OCI-LY3 (cell line): ENCODE data around the gene PTPRN2.

Experiments used
- H2AFZ ChIP-seq: fragments of 200-600, 300-600 bp; shearing (Covaris generic); 2 replicates; pipeline ENCODE4 v1.6.0; 2014; ENCODE audit warnings: antibody characterized with exemption, low read depth, low read length
- H3K27ac ChIP-seq: fragments of 200-600, 300-600 bp; sonication (generic); 2 replicates; pipeline ENCODE4 v1.5.1; 2014; ENCODE audit warnings: mild to moderate bottlenecking, low read length, moderate library complexity, mixed read lengths
- H3K27me3 ChIP-seq: fragments of 200-600, 300-600 bp; sonication (generic); 2 replicates; pipeline ENCODE4 v1.6.1; 2014; ENCODE audit warnings: low read depth, low read length, mixed read lengths
- H3K36me3 ChIP-seq: fragments of 200-600, 300-600 bp; sonication (generic); replicated peaks from 2 replicates; pipeline ENCODE3; 2014; ENCODE audit warnings: low read depth, low read length, mixed read lengths
- H3K4me1 ChIP-seq: fragments of 300-600, 200-600 bp; sonication (generic); 2 replicates; pipeline ENCODE4 v1.6.1; 2014; ENCODE audit warnings: low read length, mixed read lengths
- H3K4me2 ChIP-seq: fragments of 200-600, 300-600 bp; sonication (generic); 2 replicates; pipeline ENCODE4 v1.6.1; 2014; ENCODE audit warnings: low read length, mixed read lengths
- H3K4me3 ChIP-seq: fragments of 300-600, 200-600 bp; sonication (generic); 2 replicates; pipeline ENCODE4 v1.5.1; 2014; ENCODE audit warnings: antibody characterized with exemption, mild to moderate bottlenecking, low read length, moderate library complexity
- H3K79me2 ChIP-seq: fragments of 300-600, 200-600 bp; shearing (Covaris generic); 2 replicates; pipeline ENCODE4 v1.6.1; 2014; ENCODE audit warnings: mild to moderate bottlenecking, low read length, mixed read lengths
- H3K9ac ChIP-seq: fragments of 300-600, 200-600 bp; shearing (Covaris generic); 2 replicates; pipeline ENCODE4 v1.6.0; 2014; ENCODE audit warnings: mild to moderate bottlenecking, low read length, moderate library complexity
- H3K9me3 ChIP-seq: fragments of 200-600, 300-600 bp; shearing (Covaris generic); 2 replicates; pipeline ENCODE4 v1.6.1; 2014; ENCODE audit warnings: low read length, mixed read lengths; ENCODE audit not compliant: insufficient read depth
- H4K20me1 ChIP-seq: fragments of 200-600, 300-600 bp; sonication (generic); 2 replicates; pipeline ENCODE4 v1.6.1; 2016; ENCODE audit warnings: low read length, mixed read lengths; ENCODE audit not compliant: insufficient read depth
- EZH2phosphoT487 ChIP-seq: fragments of 200-600 bp; shearing (Covaris generic); IDR thresholded peaks from 2 replicates; pipeline ENCODE4 v1.6.1; 2018; ENCODE audit warnings: antibody characterized with exemption, mixed run types, low read depth
- TF ChIP-seq, protein P1 (sequence below): fragments of 200-600, 300-600 bp; sonication (generic); IDR thresholded peaks from 2 replicates; pipeline ENCODE4 v1.5.1; 2014; ENCODE audit warnings: antibody characterized with exemption, low read length, low read depth

PTPRN2 gene

GRCh38 chr7:157576415-157576814 lies 1011.2 kb downstream of the PTPRN2 start:
- H4K20me1 ChIP-seq: no peaks in the 10 kb centered on the region
- no peaks in the 10 kb centered on the region for H3K79me2 ChIP-seq
- H3K36me3 ChIP-seq: no peaks in the 10 kb centered on the region
- H2AFZ ChIP-seq: no peak overlapping the region
- H3K27ac ChIP-seq: no peak overlapping the region
- no peak overlapping the region for H3K4me3 ChIP-seq
- H3K27me3 ChIP-seq: no peaks in the 10 kb centered on the region
- H3K4me2 ChIP-seq: no peak overlapping the region
- TF ChIP-seq, protein P1, sequence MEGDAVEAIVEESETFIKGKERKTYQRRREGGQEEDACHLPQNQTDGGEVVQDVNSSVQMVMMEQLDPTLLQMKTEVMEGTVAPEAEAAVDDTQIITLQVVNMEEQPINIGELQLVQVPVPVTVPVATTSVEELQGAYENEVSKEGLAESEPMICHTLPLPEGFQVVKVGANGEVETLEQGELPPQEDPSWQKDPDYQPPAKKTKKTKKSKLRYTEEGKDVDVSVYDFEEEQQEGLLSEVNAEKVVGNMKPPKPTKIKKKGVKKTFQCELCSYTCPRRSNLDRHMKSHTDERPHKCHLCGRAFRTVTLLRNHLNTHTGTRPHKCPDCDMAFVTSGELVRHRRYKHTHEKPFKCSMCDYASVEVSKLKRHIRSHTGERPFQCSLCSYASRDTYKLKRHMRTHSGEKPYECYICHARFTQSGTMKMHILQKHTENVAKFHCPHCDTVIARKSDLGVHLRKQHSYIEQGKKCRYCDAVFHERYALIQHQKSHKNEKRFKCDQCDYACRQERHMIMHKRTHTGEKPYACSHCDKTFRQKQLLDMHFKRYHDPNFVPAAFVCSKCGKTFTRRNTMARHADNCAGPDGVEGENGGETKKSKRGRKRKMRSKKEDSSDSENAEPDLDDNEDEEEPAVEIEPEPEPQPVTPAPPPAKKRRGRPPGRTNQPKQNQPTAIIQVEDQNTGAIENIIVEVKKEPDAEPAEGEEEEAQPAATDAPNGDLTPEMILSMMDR: no peak
- TF ChIP-seq EZH2phosphoT487: no peak
- no peaks in the 10 kb centered on the region for H3K4me1 ChIP-seq
- H3K9ac ChIP-seq: no peak overlapping the region
- no peaks in the 10 kb centered on the region for H3K9me3 ChIP-seq

DNA sequence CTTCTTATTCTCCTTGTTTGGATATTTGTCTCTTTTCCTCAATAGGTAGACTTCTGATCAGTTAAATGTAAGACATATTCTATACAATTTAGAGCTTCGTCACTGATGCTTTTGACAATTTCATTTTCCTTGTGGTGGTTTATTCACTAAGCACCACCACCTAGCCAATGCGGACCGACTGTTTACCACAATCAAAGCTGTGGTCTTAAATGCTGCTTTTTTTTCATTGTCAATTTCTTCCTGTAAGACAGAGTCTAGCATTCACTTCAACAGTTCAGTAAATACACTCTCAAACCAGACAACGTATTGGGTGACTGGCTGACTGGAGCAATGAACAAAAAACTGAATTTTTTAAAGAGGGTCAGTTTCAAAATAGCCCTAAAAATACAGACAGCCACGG lies 1011.8 kb downstream of the PTPRN2 start:
- H3K9ac ChIP-seq: no peak overlapping the region
- TF ChIP-seq, protein P1: no peak
- H3K27ac ChIP-seq: no peak overlapping the region
- H3K79me2 ChIP-seq: no peaks in the 10 kb centered on the region
- H3K4me3 ChIP-seq: no peak overlapping the region
- H2AFZ ChIP-seq: no peak overlapping the region
- no peaks in the 10 kb centered on the region for H3K9me3 ChIP-seq
- no peaks in the 10 kb centered on the region for H3K4me1 ChIP-seq
- H4K20me1 ChIP-seq: no peaks in the 10 kb centered on the region
- no peak overlapping the region for H3K4me2 ChIP-seq
- H3K36me3 ChIP-seq: no peaks in the 10 kb centered on the region
- H3K27me3 ChIP-seq: no peaks in the 10 kb centered on the region

GRCh38 chr7:157574914-157575586 lies 1012.6 kb downstream of the PTPRN2 start:
- no peak for TF ChIP-seq EZH2phosphoT487
- TF ChIP-seq, protein P1: no peak
- no peaks in the 10 kb centered on the region for H3K27me3 ChIP-seq
- no peaks in the 10 kb centered on the region for H3K4me1 ChIP-seq
- H3K4me3 ChIP-seq: no peak overlapping the region
- no peak overlapping the region for H2AFZ ChIP-seq
- H3K36me3 ChIP-seq: no peaks in the 10 kb centered on the region
- no peaks in the 10 kb centered on the region for H3K9me3 ChIP-seq
- H4K20me1 ChIP-seq: no peaks in the 10 kb centered on the region
- no peak overlapping the region for H3K9ac ChIP-seq
- no peaks in the 10 kb centered on the region for H3K79me2 ChIP-seq
- no peak overlapping the region for H3K27ac ChIP-seq
- H3K4me2 ChIP-seq: no peak overlapping the region

- Histone ChIP-seq H3K79me2 (no peaks in the 10 kb centered on the region), H3K4me1 (no peaks in the 10 kb centered on the region), H3K27me3 (no peaks in the 10 kb centered on the region), H3K4me3 (no peak overlapping the region), H3K36me3 (no peaks in the 10 kb centered on the region), H3K9me3 (no peaks in the 10 kb centered on the region), H3K4me2 (no peak overlapping the region), H3K27ac (no peak overlapping the region), H2AFZ (no peak overlapping the region), H4K20me1 (no peaks in the 10 kb centered on the region), H3K9ac (no peak overlapping the region)
- TF ChIP-seq EZH2phosphoT487: no peak
- TF ChIP-seq, protein P1: no peak
These were observed 1013.4 kb downstream of the PTPRN2 start for GRCh38 chr7:157574120-157574825.
